Sigmoid colon (tissue), 4 donors: ENCODE results near the gene ZNF578.
"Not testable (repeated sequence)": the region's sequence is repeated elsewhere in the genome, so short reads cannot be mapped to it uniquely, and the experiment has no call there.

ENCODE experiments used
- POLR2A ChIP-seq, 2 donors: fragments of 450-650 bp; IDR thresholded peaks; one replicate each; pipeline ENCODE4 v1.6.1; 2016; ENCODE audit warnings: antibody characterized with exemption in 2 of 2, mild to moderate bottlenecking in 2 of 2, moderate library complexity in 2 of 2
- POLR2AphosphoS5 ChIP-seq, 4 donors: sonication (generic); formaldehyde crosslinking; IDR thresholded peaks; one replicate each; pipeline ENCODE4 v1.6.1; 2017; ENCODE audit warnings: antibody characterized with exemption in 4 of 4
- TF ChIP-seq, protein P1 (sequence below), 4 experiments: fragments of 450-650 bp in 3 of 4; fragments of 200-600 bp in 1 of 4; IDR thresholded peaks; one replicate each; pipeline ENCODE4 v1.5.1; 2016 to 2019; ENCODE audit warnings: antibody characterized with exemption in 4 of 4, mild to moderate bottlenecking in 3 of 4, moderate library complexity in 2 of 4

DNA sequence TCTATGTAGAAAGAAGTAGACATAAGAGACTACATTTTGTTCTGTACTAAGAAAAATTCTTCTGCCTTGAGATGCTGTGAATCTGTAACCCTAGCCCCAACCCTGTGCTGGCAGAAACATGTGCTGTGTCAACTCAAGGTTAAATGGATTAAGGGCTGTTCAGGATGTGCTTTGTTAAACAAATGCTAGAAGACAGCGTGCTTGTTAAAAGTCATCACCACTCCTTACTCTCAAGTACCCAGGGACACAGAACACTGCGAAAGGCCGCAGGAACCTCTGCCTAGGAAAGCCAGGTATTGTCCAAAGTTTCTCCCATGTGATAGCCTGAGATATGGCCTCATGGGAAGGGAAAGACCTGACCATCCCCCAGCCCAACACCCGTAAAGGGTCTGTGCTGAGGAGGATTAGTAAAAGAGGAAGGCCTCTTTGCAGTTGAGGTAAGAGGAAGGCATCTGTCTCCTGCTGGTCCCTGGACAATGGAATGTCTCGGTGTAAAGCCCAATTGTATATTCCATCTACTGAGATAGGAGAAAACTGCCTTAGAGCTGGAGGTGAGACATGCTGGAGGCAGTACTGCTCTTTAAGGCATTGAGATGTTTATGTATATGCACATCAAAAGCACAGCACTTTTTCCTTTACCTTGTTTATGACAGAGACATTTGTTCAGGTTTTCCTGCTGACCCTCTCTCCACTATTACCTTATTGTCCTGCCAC lies 105.5 kb downstream of the ZNF578 start:
- TF ChIP-seq, protein P1, sequence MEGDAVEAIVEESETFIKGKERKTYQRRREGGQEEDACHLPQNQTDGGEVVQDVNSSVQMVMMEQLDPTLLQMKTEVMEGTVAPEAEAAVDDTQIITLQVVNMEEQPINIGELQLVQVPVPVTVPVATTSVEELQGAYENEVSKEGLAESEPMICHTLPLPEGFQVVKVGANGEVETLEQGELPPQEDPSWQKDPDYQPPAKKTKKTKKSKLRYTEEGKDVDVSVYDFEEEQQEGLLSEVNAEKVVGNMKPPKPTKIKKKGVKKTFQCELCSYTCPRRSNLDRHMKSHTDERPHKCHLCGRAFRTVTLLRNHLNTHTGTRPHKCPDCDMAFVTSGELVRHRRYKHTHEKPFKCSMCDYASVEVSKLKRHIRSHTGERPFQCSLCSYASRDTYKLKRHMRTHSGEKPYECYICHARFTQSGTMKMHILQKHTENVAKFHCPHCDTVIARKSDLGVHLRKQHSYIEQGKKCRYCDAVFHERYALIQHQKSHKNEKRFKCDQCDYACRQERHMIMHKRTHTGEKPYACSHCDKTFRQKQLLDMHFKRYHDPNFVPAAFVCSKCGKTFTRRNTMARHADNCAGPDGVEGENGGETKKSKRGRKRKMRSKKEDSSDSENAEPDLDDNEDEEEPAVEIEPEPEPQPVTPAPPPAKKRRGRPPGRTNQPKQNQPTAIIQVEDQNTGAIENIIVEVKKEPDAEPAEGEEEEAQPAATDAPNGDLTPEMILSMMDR (IDR thresholded peaks at IDR 0.05): not testable (repeated sequence)
- TF ChIP-seq POLR2AphosphoS5, POLR2A (IDR thresholded peaks at IDR 0.05): not testable (repeated sequence)
